ENCODE measurements around the gene WNK4.
A peak's percentile ranks its signal among the peaks of the same experiment; 100 is the strongest.

WNK4 gene

DNA sequence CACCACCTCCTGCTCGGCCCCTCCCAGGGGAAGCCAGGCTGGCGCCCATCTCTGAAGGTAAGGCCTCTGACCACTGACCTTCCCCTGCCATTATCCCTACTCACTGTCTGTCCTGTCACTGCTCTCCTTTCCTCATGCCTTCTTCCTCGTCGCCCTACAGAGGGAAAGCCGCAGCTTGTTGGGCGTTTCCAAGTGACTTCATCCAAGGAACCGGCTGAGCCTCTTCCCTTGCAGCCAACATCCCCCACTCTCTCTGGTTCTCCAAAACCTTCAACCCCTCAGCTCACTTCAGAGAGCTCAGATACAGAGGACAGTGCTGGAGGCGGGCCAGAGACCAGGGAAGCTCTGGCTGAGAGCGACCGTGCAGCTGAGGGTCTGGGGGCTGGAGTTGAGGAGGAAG lies 15.1 kb downstream of the WNK4 start:
- Histone ChIP-seq H3K36me3 (ENCODE audit: control insufficient read depth in 2 of 2, insufficient read depth in 2 of 2, low read length in 2 of 2) (peaks cover 6 to 12% of the 10 kb centered on the region in 2 donors), H3K27me3 (ENCODE audit: control insufficient read depth in 2 of 2, insufficient read depth in 2 of 2, low read length in 2 of 2) (no peaks in the 10 kb centered on the region), H3K27ac (ENCODE audit: low read depth in 2 of 2, low read length in 2 of 2) (peak overlapping the region; percentile 90 to 94), H3K4me1 (ENCODE audit: control insufficient read depth in 2 of 2, insufficient read depth in 2 of 2, low read length in 2 of 2) (peaks cover 35 to 37% of the 10 kb centered on the region in 2 donors), H3K9me3 (ENCODE audit: control insufficient read depth in 2 of 2, low read length in 2 of 2) (no peaks in the 10 kb centered on the region), H3K9ac (ENCODE audit: low read depth in 1 of 2, low read length in 2 of 2) (peak overlapping the region in 1 of 2 donors; percentile 60), H3K4me3 (ENCODE audit: low read length in 2 of 2) (no peak overlapping the region)

DNA sequence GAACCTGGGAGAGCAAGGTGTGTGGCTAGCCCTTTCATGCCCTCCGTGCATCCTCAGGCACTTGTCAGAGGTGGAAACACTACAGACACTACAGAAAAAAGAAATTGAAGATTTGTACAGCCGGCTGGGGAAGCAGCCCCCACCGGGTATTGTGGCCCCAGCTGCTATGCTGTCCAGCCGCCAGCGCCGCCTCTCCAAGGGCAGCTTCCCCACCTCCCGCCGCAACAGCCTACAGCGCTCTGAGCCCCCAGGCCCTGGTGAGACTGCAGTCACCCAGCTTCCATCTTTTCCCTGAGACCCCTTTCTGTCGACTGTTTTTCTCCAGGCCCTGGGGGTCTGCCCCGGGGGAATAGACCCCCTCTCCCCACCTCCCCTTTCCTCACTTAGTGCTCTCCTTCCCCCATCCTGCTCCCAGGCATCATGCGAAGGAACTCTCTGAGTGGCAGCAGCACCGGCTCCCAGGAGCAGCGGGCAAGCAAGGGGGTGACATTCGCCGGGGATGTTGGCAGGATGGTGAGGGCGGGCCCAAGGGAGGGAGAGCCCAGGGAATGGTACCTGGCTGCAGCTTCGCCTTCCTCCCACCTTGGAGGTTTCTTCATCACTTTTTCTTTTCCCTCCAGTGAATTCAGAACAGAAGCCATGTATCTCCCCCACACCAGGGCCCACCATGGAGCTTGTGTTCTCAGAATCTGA lies 15.8 kb downstream of the WNK4 start:
- H3K36me3 ChIP-seq (ENCODE audit: control insufficient read depth in 2 of 2, insufficient read depth in 2 of 2, low read length in 2 of 2): peaks cover 6 to 12% of the 10 kb centered on the region in 2 donors
- no peaks in the 10 kb centered on the region for H3K9me3 ChIP-seq (ENCODE audit: control insufficient read depth in 2 of 2, low read length in 2 of 2)
- peak overlapping the region; percentile 26 to 60 for H3K9ac ChIP-seq (ENCODE audit: low read depth in 1 of 2, low read length in 2 of 2)
- peak overlapping the region; percentile 5 to 98 for H3K4me3 ChIP-seq (ENCODE audit: low read length in 2 of 2)
- H3K27me3 ChIP-seq (ENCODE audit: control insufficient read depth in 2 of 2, insufficient read depth in 2 of 2, low read length in 2 of 2): no peaks in the 10 kb centered on the region
- peak overlapping the region; percentile 90 to 94 for H3K27ac ChIP-seq (ENCODE audit: low read depth in 2 of 2, low read length in 2 of 2)
- H3K4me1 ChIP-seq (ENCODE audit: control insufficient read depth in 2 of 2, insufficient read depth in 2 of 2, low read length in 2 of 2): peaks cover 35 to 37% of the 10 kb centered on the region in 2 donors

DNA sequence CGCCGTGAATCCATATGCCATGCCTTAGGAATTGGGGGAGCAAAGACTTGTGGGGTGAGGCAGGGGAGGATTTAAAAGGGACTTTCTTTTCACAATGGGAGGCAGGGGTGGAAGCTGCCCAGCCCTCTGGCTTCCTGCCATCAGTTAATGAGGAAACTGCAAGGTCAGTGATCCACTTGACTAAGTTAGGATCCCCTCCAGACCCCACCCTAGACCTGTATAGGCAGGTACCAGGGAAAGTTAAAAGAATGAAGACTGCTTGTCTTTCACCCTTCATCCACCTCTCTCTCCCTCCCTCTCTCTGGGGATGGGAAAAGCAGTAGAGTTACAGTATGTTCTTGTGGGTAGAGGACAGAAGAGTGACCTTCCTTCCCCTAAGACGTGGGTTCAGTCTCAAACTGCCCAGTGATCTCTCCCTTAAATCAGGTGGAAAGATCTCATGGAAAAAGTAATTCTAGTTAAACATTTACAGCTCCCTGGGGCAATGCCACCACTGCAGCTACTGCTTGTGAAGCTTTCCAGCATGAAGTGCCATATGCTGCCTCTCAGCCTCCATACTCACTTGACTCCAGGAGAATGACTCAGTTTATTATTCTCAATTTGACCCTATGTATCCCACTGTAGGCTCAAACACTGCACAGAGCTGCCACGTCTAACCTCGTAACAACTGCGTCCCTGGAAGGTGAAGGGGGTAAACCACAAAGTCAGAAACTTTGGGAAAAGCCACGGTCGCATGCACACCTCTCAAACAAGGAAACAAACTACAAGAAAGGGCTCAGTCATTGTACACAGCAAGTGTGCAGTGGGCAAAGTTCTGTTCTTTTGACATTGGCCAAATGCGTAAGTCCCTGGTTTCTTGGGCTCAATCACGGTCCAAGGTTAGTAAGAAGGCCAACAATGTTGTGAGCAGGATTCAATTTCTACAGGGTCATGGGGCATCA lies 16.9 kb downstream of the WNK4 start:
- Histone ChIP-seq H3K9ac (ENCODE audit: low read depth in 1 of 2, low read length in 2 of 2) (peak overlapping the region; percentile 97 to 99), H3K27me3 (ENCODE audit: control insufficient read depth in 2 of 2, insufficient read depth in 2 of 2, low read length in 2 of 2) (no peaks in the 10 kb centered on the region), H3K27ac (ENCODE audit: low read depth in 2 of 2, low read length in 2 of 2) (peak overlapping the region; percentile 90 to 94), H3K4me3 (ENCODE audit: low read length in 2 of 2) (peak overlapping the region; percentile 97 to 98), H3K9me3 (ENCODE audit: control insufficient read depth in 2 of 2, low read length in 2 of 2) (no peaks in the 10 kb centered on the region), H3K4me1 (ENCODE audit: control insufficient read depth in 2 of 2, insufficient read depth in 2 of 2, low read length in 2 of 2) (peaks cover 36 to 37% of the 10 kb centered on the region in 2 donors), H3K36me3 (ENCODE audit: control insufficient read depth in 2 of 2, insufficient read depth in 2 of 2, low read length in 2 of 2) (peaks cover 6 to 12% of the 10 kb centered on the region in 2 donors)

DNA sequence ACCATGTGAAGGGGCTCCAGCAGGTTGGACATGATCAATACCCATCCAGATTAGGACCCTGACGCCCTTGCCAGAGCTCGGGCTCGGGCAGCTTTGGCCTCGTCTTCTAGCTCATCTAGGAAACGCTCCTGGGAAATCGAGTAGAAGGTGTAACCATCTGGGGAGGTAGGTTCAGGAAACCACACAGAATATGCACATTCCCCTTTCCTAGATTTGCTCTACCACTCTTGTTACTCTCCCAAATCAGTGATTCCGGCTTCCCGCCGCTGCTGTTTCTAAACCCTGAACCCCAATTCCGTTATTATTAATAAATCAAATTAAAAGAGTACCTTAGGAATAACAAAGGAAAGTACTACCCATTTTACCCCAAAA lies 17.6 kb downstream of the WNK4 start:
- peaks cover 6 to 12% of the 10 kb centered on the region in 2 donors for H3K36me3 ChIP-seq (ENCODE audit: control insufficient read depth in 2 of 2, insufficient read depth in 2 of 2, low read length in 2 of 2)
- no peaks in the 10 kb centered on the region for H3K27me3 ChIP-seq (ENCODE audit: control insufficient read depth in 2 of 2, insufficient read depth in 2 of 2, low read length in 2 of 2)
- H3K4me3 ChIP-seq (ENCODE audit: low read length in 2 of 2): peak overlapping the region; percentile 97 to 98
- peak overlapping the region; percentile 90 to 94 for H3K27ac ChIP-seq (ENCODE audit: low read depth in 2 of 2, low read length in 2 of 2)
- H3K4me1 ChIP-seq (ENCODE audit: control insufficient read depth in 2 of 2, insufficient read depth in 2 of 2, low read length in 2 of 2): peaks cover 41 to 42% of the 10 kb centered on the region in 2 donors
- H3K9ac ChIP-seq (ENCODE audit: low read depth in 1 of 2, low read length in 2 of 2): peak overlapping the region; percentile 97 to 99
- H3K9me3 ChIP-seq (ENCODE audit: control insufficient read depth in 2 of 2, low read length in 2 of 2): no peaks in the 10 kb centered on the region

DNA sequence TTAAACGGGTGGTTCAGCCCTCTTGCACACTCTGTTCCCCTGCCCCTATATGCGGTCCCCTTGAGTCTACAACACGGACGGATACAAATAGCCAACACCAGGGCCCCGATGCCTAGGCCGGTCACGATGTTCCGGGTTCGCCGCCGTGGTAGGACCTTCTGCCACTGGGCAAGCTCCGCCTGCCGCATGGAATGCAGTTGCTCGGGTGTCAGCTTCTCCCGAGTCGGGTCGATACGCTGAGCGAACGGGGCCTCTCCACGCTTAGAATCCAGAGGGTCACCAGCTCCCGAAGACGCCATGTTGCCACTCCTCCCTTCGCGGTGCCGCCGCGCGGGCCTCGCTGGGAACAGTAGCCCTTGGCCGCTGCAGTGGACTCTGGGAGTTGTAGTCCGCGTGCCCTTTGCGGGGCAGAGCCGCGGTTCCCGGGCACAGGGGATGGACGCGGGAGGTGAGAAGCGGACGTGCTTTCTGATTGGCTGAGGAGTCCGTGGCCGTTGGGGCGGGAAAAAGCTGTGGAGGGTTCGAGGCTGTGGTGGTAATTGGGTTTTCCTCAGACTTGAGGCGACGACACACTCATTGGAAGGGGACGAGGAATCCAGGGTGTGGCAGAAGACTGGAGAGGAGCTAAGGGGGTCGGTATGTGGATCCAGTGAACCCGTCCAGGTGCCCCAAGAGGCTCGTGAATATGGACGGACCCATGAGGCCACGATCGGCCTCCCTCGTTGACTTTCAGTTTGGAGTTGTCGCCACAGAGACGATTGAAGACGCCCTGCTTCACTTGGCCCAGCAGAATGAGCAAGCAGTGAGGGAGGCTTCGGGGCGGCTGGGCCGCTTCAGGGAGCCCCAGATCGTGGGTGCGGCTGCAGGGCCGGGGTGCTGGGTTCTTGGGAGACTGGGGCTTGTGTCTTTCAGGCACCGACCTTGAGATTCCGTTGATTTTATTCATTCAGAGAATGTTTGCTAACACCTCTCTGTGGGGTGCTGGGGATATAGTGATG lies 18.3 kb downstream of the WNK4 start, which contains the start of the genes CNTD1 and COA3:
Gene CNTD1 (plus strand): TSS at position 479 of the 998 bp plus-strand sequence. CDS start 207 bp downstream, at position 686.
Gene COA3 (minus strand): TSS at position 322 of the 998 bp plus-strand sequence. CDS start 23 bp downstream, at position 299.
- Histone ChIP-seq H3K4me1 (ENCODE audit: control insufficient read depth in 2 of 2, insufficient read depth in 2 of 2, low read length in 2 of 2) (peaks cover 48% of the 10 kb centered on the region in 2 donors), H3K27me3 (ENCODE audit: control insufficient read depth in 2 of 2, insufficient read depth in 2 of 2, low read length in 2 of 2) (no peaks in the 10 kb centered on the region), H3K27ac (ENCODE audit: low read depth in 2 of 2, low read length in 2 of 2) (peak within 1 kb of the TSS; percentile 90 to 94), H3K36me3 (ENCODE audit: control insufficient read depth in 2 of 2, insufficient read depth in 2 of 2, low read length in 2 of 2) (peaks cover 6 to 12% of the 10 kb centered on the region in 2 donors), H3K4me3 (ENCODE audit: low read length in 2 of 2) (peak within 1 kb of the TSS; percentile 97 to 98), H3K9ac (ENCODE audit: low read depth in 1 of 2, low read length in 2 of 2) (peak within 1 kb of the TSS; percentile 97 to 99), H3K9me3 (ENCODE audit: control insufficient read depth in 2 of 2, low read length in 2 of 2) (no peaks in the 10 kb centered on the region)

DNA sequence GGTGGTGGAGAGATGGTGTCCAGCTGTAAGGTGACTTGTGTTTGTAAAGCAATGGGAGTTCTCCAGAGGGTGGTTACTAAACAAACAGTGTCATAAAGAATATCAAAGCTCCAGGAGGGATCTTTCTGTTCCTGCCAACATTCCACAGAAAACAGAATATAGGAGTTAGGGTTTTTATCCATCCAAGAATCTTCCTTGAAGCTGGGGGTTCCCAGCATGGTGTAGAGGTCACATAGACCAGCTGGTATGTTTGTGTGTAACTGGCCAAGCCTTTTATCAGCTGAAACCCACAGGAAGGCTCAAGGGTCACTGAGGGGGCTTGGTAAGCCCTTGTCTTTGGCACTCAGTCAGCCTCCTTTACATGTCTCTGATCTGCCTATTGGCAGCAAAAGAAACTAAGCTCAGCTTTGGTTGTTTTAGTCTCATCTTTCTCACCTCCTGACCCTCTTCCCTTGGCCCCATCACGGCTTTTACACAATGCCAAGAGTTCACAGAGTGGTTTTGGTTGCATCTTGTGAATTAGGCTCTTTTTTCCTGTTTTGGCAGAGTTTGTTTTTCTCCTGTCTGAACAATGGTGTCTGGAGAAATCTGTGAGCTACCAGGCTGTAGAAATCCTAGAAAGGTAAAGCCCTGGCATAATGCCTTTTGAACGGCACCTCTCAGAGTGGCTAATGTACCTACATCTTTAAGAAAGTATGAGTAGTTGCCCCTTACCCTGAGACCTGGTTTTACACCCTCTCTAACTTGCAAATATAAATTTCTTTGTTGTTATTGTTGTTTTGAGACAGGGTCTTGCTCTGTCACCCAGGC lies 22.9 kb downstream of the WNK4 start:
- no peaks in the 10 kb centered on the region for H3K27me3 ChIP-seq (ENCODE audit: control insufficient read depth in 2 of 2, insufficient read depth in 2 of 2, low read length in 2 of 2)
- H3K9ac ChIP-seq (ENCODE audit: low read depth in 1 of 2, low read length in 2 of 2): peak overlapping the region in 1 of 2 donors; percentile 56
- no peaks in the 10 kb centered on the region for H3K9me3 ChIP-seq (ENCODE audit: control insufficient read depth in 2 of 2, low read length in 2 of 2)
- H3K27ac ChIP-seq (ENCODE audit: low read depth in 2 of 2, low read length in 2 of 2): peak overlapping the region; percentile 49 to 80
- H3K4me1 ChIP-seq (ENCODE audit: control insufficient read depth in 2 of 2, insufficient read depth in 2 of 2, low read length in 2 of 2): peaks cover 31 to 39% of the 10 kb centered on the region in 2 donors
- H3K4me3 ChIP-seq (ENCODE audit: low read length in 2 of 2): no peak overlapping the region
- no peaks in the 10 kb centered on the region for H3K36me3 ChIP-seq (ENCODE audit: control insufficient read depth in 2 of 2, insufficient read depth in 2 of 2, low read length in 2 of 2)

DNA sequence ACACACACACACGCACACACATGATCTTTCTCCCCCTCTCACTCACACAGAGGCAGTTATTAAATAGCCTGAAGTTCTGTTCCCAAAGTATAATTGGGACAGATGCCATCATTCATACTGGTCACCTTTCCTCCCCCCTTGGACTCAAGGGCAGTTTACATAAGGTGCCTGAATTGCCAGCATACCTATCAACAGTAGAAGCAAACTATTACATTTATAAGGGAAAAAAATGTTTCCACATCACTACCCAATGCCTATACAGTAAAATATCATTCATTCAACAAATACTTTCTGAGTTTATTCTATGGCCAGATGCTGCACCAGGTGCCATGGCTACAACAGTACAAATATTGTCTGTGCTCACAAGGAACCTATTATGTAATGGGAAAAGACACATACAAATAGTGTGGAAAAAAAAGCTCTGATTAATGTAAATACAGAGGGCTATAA lies 24.5 kb downstream of the WNK4 start:
- Histone ChIP-seq H3K27ac (ENCODE audit: low read depth in 2 of 2, low read length in 2 of 2) (peak overlapping the region; percentile 49 to 80), H3K4me3 (ENCODE audit: low read length in 2 of 2) (no peak overlapping the region), H3K36me3 (ENCODE audit: control insufficient read depth in 2 of 2, insufficient read depth in 2 of 2, low read length in 2 of 2) (peaks cover 5 to 6% of the 10 kb centered on the region in 2 donors), H3K9ac (ENCODE audit: low read depth in 1 of 2, low read length in 2 of 2) (peak overlapping the region in 1 of 2 donors; percentile 6), H3K9me3 (ENCODE audit: control insufficient read depth in 2 of 2, low read length in 2 of 2) (no peaks in the 10 kb centered on the region), H3K4me1 (ENCODE audit: control insufficient read depth in 2 of 2, insufficient read depth in 2 of 2, low read length in 2 of 2) (peaks cover 26 to 33% of the 10 kb centered on the region in 2 donors), H3K27me3 (ENCODE audit: control insufficient read depth in 2 of 2, insufficient read depth in 2 of 2, low read length in 2 of 2) (no peaks in the 10 kb centered on the region)

DNA sequence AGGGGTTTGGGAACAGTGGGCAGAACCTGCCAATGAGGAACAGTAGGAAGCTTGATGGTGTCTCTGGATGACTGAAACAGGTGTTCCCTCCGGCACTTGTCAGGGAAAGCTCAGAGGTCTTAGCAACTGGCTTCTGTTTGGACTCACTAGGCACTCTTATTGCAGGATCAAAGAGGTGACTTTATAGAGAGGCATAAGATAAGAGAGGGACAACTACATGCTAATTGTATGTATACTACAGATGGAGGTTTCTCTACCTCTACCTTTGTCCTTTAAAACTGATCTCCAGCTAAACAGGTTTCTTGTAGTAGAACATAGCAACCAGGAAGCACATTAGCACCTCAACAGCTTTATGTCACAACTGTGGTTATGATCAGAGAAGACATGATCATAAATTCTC lies 25.8 kb downstream of the WNK4 start:
- Histone ChIP-seq H3K9me3 (ENCODE audit: control insufficient read depth in 2 of 2, low read length in 2 of 2) (no peaks in the 10 kb centered on the region), H3K36me3 (ENCODE audit: control insufficient read depth in 2 of 2, insufficient read depth in 2 of 2, low read length in 2 of 2) (peaks cover 14 to 15% of the 10 kb centered on the region in 2 donors), H3K4me1 (ENCODE audit: control insufficient read depth in 2 of 2, insufficient read depth in 2 of 2, low read length in 2 of 2) (peaks cover 26 to 33% of the 10 kb centered on the region in 2 donors), H3K9ac (ENCODE audit: low read depth in 1 of 2, low read length in 2 of 2) (peak overlapping the region in 1 of 2 donors; percentile 9), H3K4me3 (ENCODE audit: low read length in 2 of 2) (no peak overlapping the region), H3K27ac (ENCODE audit: low read depth in 2 of 2, low read length in 2 of 2) (peak overlapping the region; percentile 80 to 83), H3K27me3 (ENCODE audit: control insufficient read depth in 2 of 2, insufficient read depth in 2 of 2, low read length in 2 of 2) (no peaks in the 10 kb centered on the region)

Data from mucosa of rectum (tissue), 2 donors.